Stimulated activated CD8-positive, alpha-beta memory T cell treated with anti-CD3 and anti-CD28 coated beads, Interleukin-12 subunit alpha, Interleukin-12 subunit beta, amount 100 ng/mL, for 4 hours (primary cell): Measurements from ENCODE around the gene TMEM272.

Experiments
- DNase-seq: peaks from one replicate; pipeline ENCODE4 v3.0.0-alpha.2; 2020; ENCODE audit warnings: low read depth

The TMEM272 gene

GRCh38 chr13:51849145-51850101 is 4.4 kb upstream of the TMEM272 start:
- no peak for DNase-seq

GRCh38 chr13:51848674-51849073 is 3.7 kb upstream of the TMEM272 start:
- no peak for DNase-seq

GRCh38 chr13:51846756-51847155 is 1.8 kb upstream of the TMEM272 start:
- DNase-seq = no peak

GRCh38 chr13:51845574-51846318 is 769 bp upstream of the TMEM272 start:
- DNase-seq = no peak

GRCh38 chr13:51843529-51843928 is 1.4 kb downstream of the TMEM272 start:
- no peak for DNase-seq

- no peak for DNase-seq
Observed at GRCh38 chr13:51841732-51842131, 3.2 kb downstream of the TMEM272 start.

GRCh38 chr13:51840917-51841316 is 4.1 kb downstream of the TMEM272 start:
- no peak for DNase-seq

GRCh38 chr13:51839711-51840540 is 5.1 kb downstream of the TMEM272 start:
- DNase-seq = no peak

- no peak for DNase-seq
Observed at GRCh38 chr13:51838240-51838846, 6.6 kb downstream of the TMEM272 start.

- no peak for DNase-seq
Observed at GRCh38 chr13:51837016-51837415, 8.0 kb downstream of the TMEM272 start.

GRCh38 chr13:51834581-51835171 is 10.3 kb downstream of the TMEM272 start:
- no peak for DNase-seq

GRCh38 chr13:51833980-51834379 is 11.0 kb downstream of the TMEM272 start:
- no peak for DNase-seq

- no peak for DNase-seq
Observed at GRCh38 chr13:51832471-51833152, 12.4 kb downstream of the TMEM272 start.

GRCh38 chr13:51831519-51831918 is 13.5 kb downstream of the TMEM272 start:
- DNase-seq = no peak

- no peak for DNase-seq
Observed at GRCh38 chr13:51829568-51829899, 15.4 kb downstream of the TMEM272 start.

GRCh38 chr13:51828730-51829567 is 16.0 kb downstream of the TMEM272 start:
- DNase-seq = no peak

- no peak for DNase-seq
Observed at GRCh38 chr13:51827254-51827653, 17.7 kb downstream of the TMEM272 start.

GRCh38 chr13:51826606-51827005 is 18.4 kb downstream of the TMEM272 start:
- no peak for DNase-seq

- DNase-seq = no peak
Observed at GRCh38 chr13:51825681-51826254, 19.2 kb downstream of the TMEM272 start.

GRCh38 chr13:51825165-51825592 is 19.8 kb downstream of the TMEM272 start:
- DNase-seq = no peak
